ENCODE measurements around the gene JHY.
"Not testable (repeated sequence)": the region's sequence is repeated elsewhere in the genome, so short reads cannot be mapped to it uniquely, and the experiment has no call there.

Gene JHY

GRCh38 chr11:122852074-122852795, 30.3 kb upstream of the JHY start:
- Histone ChIP-seq H3K27ac (ENCODE audit: insufficient read depth, low read depth, low read length, poor library complexity, severe bottlenecking) (no peak overlapping the region), H3K36me3 (ENCODE audit: control insufficient read depth, insufficient read depth, low read length) (no peaks in the 10 kb centered on the region), H3K9me3 (ENCODE audit: control insufficient read depth, low read length) (no peaks in the 10 kb centered on the region), H3K4me1 (ENCODE audit: control insufficient read depth, insufficient read depth, low read length) (peaks cover 7% of the 10 kb centered on the region), H3K27me3 (ENCODE audit: control insufficient read depth, insufficient read depth, low read length, poor library complexity, severe bottlenecking) (no peaks in the 10 kb centered on the region), H3K4me3 (ENCODE audit: insufficient read depth, low read depth, low read length) (no peak overlapping the region)
- 85 to 87% methylated on average over 10 of the region's 10 CpGs for WGBS, 2 experiments

- no peak overlapping the region for H3K27ac ChIP-seq (ENCODE audit: insufficient read depth, low read depth, low read length, poor library complexity, severe bottlenecking)
- no peaks in the 10 kb centered on the region for H3K9me3 ChIP-seq (ENCODE audit: control insufficient read depth, low read length)
- no peaks in the 10 kb centered on the region for H3K27me3 ChIP-seq (ENCODE audit: control insufficient read depth, insufficient read depth, low read length, poor library complexity, severe bottlenecking)
- H3K4me1 ChIP-seq (ENCODE audit: control insufficient read depth, insufficient read depth, low read length), result peaks cover 7% of the 10 kb centered on the region
- WGBS, 2 experiments, result 80 to 92% methylated on average over 5 of the region's 5 CpGs
- no peaks in the 10 kb centered on the region for H3K36me3 ChIP-seq (ENCODE audit: control insufficient read depth, insufficient read depth, low read length)
- H3K4me3 ChIP-seq (ENCODE audit: insufficient read depth, low read depth, low read length), result no peak overlapping the region
Measured at GRCh38 chr11:122852796-122853160, 29.8 kb upstream of the JHY start.

GRCh38 chr11:122853261-122853660, 29.3 kb upstream of the JHY start:
- no peaks in the 10 kb centered on the region for H3K36me3 ChIP-seq (ENCODE audit: control insufficient read depth, insufficient read depth, low read length)
- H3K4me1 ChIP-seq (ENCODE audit: control insufficient read depth, insufficient read depth, low read length), result peaks cover 7% of the 10 kb centered on the region
- H3K4me3 ChIP-seq (ENCODE audit: insufficient read depth, low read depth, low read length), result no peak overlapping the region
- H3K27me3 ChIP-seq (ENCODE audit: control insufficient read depth, insufficient read depth, low read length, poor library complexity, severe bottlenecking), result no peaks in the 10 kb centered on the region
- WGBS, 2 experiments, result 94% methylated on average over 11 of the region's 11 CpGs
- H3K9me3 ChIP-seq (ENCODE audit: control insufficient read depth, low read length), result no peaks in the 10 kb centered on the region
- H3K27ac ChIP-seq (ENCODE audit: insufficient read depth, low read depth, low read length, poor library complexity, severe bottlenecking), result no peak overlapping the region

GRCh38 chr11:122853971-122854446, 28.6 kb upstream of the JHY start:
- Histone ChIP-seq H3K9me3 (ENCODE audit: control insufficient read depth, low read length) (no peaks in the 10 kb centered on the region), H3K27me3 (ENCODE audit: control insufficient read depth, insufficient read depth, low read length, poor library complexity, severe bottlenecking) (no peaks in the 10 kb centered on the region), H3K4me3 (ENCODE audit: insufficient read depth, low read depth, low read length) (no peak overlapping the region), H3K4me1 (ENCODE audit: control insufficient read depth, insufficient read depth, low read length) (peaks cover 7% of the 10 kb centered on the region), H3K27ac (ENCODE audit: insufficient read depth, low read depth, low read length, poor library complexity, severe bottlenecking) (no peak overlapping the region), H3K36me3 (ENCODE audit: control insufficient read depth, insufficient read depth, low read length) (no peaks in the 10 kb centered on the region)
- 52 to 63% methylated on average over 2 to 3 of the region's 3 CpGs for WGBS, 2 experiments

GRCh38 chr11:122861631-122862030, 20.9 kb upstream of the JHY start:
- WGBS, 2 experiments, result 86 to 92% methylated on average over 3 of the region's 3 CpGs
- H3K27me3 ChIP-seq (ENCODE audit: control insufficient read depth, insufficient read depth, low read length, poor library complexity, severe bottlenecking), result no peaks in the 10 kb centered on the region
- no peak overlapping the region for H3K4me3 ChIP-seq (ENCODE audit: insufficient read depth, low read depth, low read length)
- H3K9me3 ChIP-seq (ENCODE audit: control insufficient read depth, low read length), result no peaks in the 10 kb centered on the region
- H3K4me1 ChIP-seq (ENCODE audit: control insufficient read depth, insufficient read depth, low read length), result no peaks in the 10 kb centered on the region
- no peak overlapping the region for H3K27ac ChIP-seq (ENCODE audit: insufficient read depth, low read depth, low read length, poor library complexity, severe bottlenecking)
- no peaks in the 10 kb centered on the region for H3K36me3 ChIP-seq (ENCODE audit: control insufficient read depth, insufficient read depth, low read length)

- Histone ChIP-seq H3K9me3 (ENCODE audit: control insufficient read depth, low read length) (no peaks in the 10 kb centered on the region), H3K36me3 (ENCODE audit: control insufficient read depth, insufficient read depth, low read length) (no peaks in the 10 kb centered on the region), H3K4me1 (ENCODE audit: control insufficient read depth, insufficient read depth, low read length) (no peaks in the 10 kb centered on the region), H3K4me3 (ENCODE audit: insufficient read depth, low read depth, low read length) (no peak overlapping the region), H3K27me3 (ENCODE audit: control insufficient read depth, insufficient read depth, low read length, poor library complexity, severe bottlenecking) (no peaks in the 10 kb centered on the region), H3K27ac (ENCODE audit: insufficient read depth, low read depth, low read length, poor library complexity, severe bottlenecking) (no peak overlapping the region)
- 90 to 93% methylated on average over 1 of the region's 1 CpG for WGBS, 2 experiments
Measured at GRCh38 chr11:122862091-122862490, 20.5 kb upstream of the JHY start.

GRCh38 chr11:122863154-122863553, 19.4 kb upstream of the JHY start:
- H3K27me3 ChIP-seq (ENCODE audit: control insufficient read depth, insufficient read depth, low read length, poor library complexity, severe bottlenecking); H3K27ac ChIP-seq (ENCODE audit: insufficient read depth, low read depth, low read length, poor library complexity, severe bottlenecking); H3K4me3 ChIP-seq (ENCODE audit: insufficient read depth, low read depth, low read length); H3K36me3 ChIP-seq (ENCODE audit: control insufficient read depth, insufficient read depth, low read length); H3K9me3 ChIP-seq (ENCODE audit: control insufficient read depth, low read length); H3K4me1 ChIP-seq (ENCODE audit: control insufficient read depth, insufficient read depth, low read length): not testable (repeated sequence)
- WGBS, 2 experiments, result 74 to 85% methylated on average over 1 of the region's 1 CpG

- WGBS, 2 experiments, result 47 to 58% methylated on average over 7 of the region's 7 CpGs
- Histone ChIP-seq H3K27ac (ENCODE audit: insufficient read depth, low read depth, low read length, poor library complexity, severe bottlenecking) (no peak overlapping the region), H3K36me3 (ENCODE audit: control insufficient read depth, insufficient read depth, low read length) (no peaks in the 10 kb centered on the region), H3K9me3 (ENCODE audit: control insufficient read depth, low read length) (no peaks in the 10 kb centered on the region), H3K27me3 (ENCODE audit: control insufficient read depth, insufficient read depth, low read length, poor library complexity, severe bottlenecking) (no peaks in the 10 kb centered on the region), H3K4me3 (ENCODE audit: insufficient read depth, low read depth, low read length) (no peak overlapping the region), H3K4me1 (ENCODE audit: control insufficient read depth, insufficient read depth, low read length) (no peaks in the 10 kb centered on the region)
Measured at GRCh38 chr11:122863704-122864326, 18.7 kb upstream of the JHY start.

- H3K4me1 ChIP-seq (ENCODE audit: control insufficient read depth, insufficient read depth, low read length), result no peaks in the 10 kb centered on the region
- no peaks in the 10 kb centered on the region for H3K9me3 ChIP-seq (ENCODE audit: control insufficient read depth, low read length)
- H3K36me3 ChIP-seq (ENCODE audit: control insufficient read depth, insufficient read depth, low read length), result no peaks in the 10 kb centered on the region
- no peak overlapping the region for H3K27ac ChIP-seq (ENCODE audit: insufficient read depth, low read depth, low read length, poor library complexity, severe bottlenecking)
- H3K4me3 ChIP-seq (ENCODE audit: insufficient read depth, low read depth, low read length), result no peak overlapping the region
- 91 to 93% methylated on average over 6 to 7 of the region's 7 CpGs for WGBS, 2 experiments
- H3K27me3 ChIP-seq (ENCODE audit: control insufficient read depth, insufficient read depth, low read length, poor library complexity, severe bottlenecking), result no peaks in the 10 kb centered on the region
Measured at GRCh38 chr11:122864386-122865115, 18.0 kb upstream of the JHY start.

GRCh38 chr11:122869622-122870021, 12.9 kb upstream of the JHY start:
- WGBS, 2 experiments, result 85 to 94% methylated on average over 6 of the region's 6 CpGs
- H3K27me3 ChIP-seq (ENCODE audit: control insufficient read depth, insufficient read depth, low read length, poor library complexity, severe bottlenecking), result no peaks in the 10 kb centered on the region

More at GRCh38 chr11:122869622-122870021, 12.9 kb upstream of the JHY start:
- Histone ChIP-seq H3K4me3 (ENCODE audit: insufficient read depth, low read depth, low read length) (no peak overlapping the region), H3K4me1 (ENCODE audit: control insufficient read depth, insufficient read depth, low read length) (no peaks in the 10 kb centered on the region), H3K27ac (ENCODE audit: insufficient read depth, low read depth, low read length, poor library complexity, severe bottlenecking) (no peak overlapping the region), H3K9me3 (ENCODE audit: control insufficient read depth, low read length) (no peaks in the 10 kb centered on the region), H3K36me3 (ENCODE audit: control insufficient read depth, insufficient read depth, low read length) (no peaks in the 10 kb centered on the region)

All from ectodermal cell (in vitro differentiated cells).